ENCODE data around the gene KIF3A.

- TF ChIP-seq, protein P1, sequence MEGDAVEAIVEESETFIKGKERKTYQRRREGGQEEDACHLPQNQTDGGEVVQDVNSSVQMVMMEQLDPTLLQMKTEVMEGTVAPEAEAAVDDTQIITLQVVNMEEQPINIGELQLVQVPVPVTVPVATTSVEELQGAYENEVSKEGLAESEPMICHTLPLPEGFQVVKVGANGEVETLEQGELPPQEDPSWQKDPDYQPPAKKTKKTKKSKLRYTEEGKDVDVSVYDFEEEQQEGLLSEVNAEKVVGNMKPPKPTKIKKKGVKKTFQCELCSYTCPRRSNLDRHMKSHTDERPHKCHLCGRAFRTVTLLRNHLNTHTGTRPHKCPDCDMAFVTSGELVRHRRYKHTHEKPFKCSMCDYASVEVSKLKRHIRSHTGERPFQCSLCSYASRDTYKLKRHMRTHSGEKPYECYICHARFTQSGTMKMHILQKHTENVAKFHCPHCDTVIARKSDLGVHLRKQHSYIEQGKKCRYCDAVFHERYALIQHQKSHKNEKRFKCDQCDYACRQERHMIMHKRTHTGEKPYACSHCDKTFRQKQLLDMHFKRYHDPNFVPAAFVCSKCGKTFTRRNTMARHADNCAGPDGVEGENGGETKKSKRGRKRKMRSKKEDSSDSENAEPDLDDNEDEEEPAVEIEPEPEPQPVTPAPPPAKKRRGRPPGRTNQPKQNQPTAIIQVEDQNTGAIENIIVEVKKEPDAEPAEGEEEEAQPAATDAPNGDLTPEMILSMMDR (IDR thresholded peaks at IDR 0.05) = no peak
- no peak for TF ChIP-seq POLR2A (IDR thresholded peaks at IDR 0.05)
Measured at GRCh38 chr5:132770476-132771159, 33.3 kb upstream of the KIF3A start.
